Esophagus muscularis mucosa (tissue), 4 donors: ENCODE results near the gene MAGEA10. TPM values are rescaled to one million over a fixed set of nuclear protein-coding genes. Genes with fewer than 3 reads are reported as not detected.

ENCODE experiments used
- DNase-seq: peaks from one replicate; pipeline ENCODE4 v3.0.0-alpha.2; 2017; ENCODE audit errors: extremely low spot score
- H3K27ac ChIP-seq, 4 donors: fragments of 200-600 bp; sonication (generic); replicated peaks in 1 of 4; 1 replicate in 3 of 4; 2 replicates in 1 of 4; pipeline ENCODE4 v1.5.1; 2016 to 2019; ENCODE audit warnings: mild to moderate bottlenecking in 1 of 4
- H3K27me3 ChIP-seq, 4 donors: fragments of 200-600 bp; sonication (generic); one replicate each; pipeline versions ENCODE4 v1.5.1 to v1.6.0; 2016 to 2019
- H3K36me3 ChIP-seq, 4 donors: fragments of 200-600 bp; sonication (generic); one replicate each; pipeline ENCODE4 v1.5.1; 2016 to 2019
- H3K4me1 ChIP-seq, 4 donors: fragments of 200-600 bp; sonication (generic); one replicate each; pipeline ENCODE4 v1.5.1; 2016 to 2019
- H3K4me3 ChIP-seq, 4 donors: fragments of 200-600 bp; sonication (generic); 1 replicate in 2 of 4; 2 replicates in 2 of 4; pipeline ENCODE4 v1.5.1; 2016 to 2019; ENCODE audit warnings: mild to moderate bottlenecking in 4 of 4, moderate library complexity in 1 of 4
- H3K9me3 ChIP-seq, 4 donors: fragments of 200-600 bp; sonication (generic); 1 replicate in 3 of 4; 2 replicates in 1 of 4; pipeline ENCODE4 v1.5.1; 2016 to 2019
- CTCF ChIP-seq, 3 experiments: fragments of 200-600 bp in 2 of 3; fragments of 450-650 bp in 1 of 3; sonication (generic) in 2 of 3; IDR thresholded peaks; one replicate each; pipeline ENCODE4 v1.5.1; 2017 to 2019; ENCODE audit warnings: antibody characterized with exemption in 3 of 3, mild to moderate bottlenecking in 2 of 3, moderate library complexity in 1 of 3
- EP300 ChIP-seq: sonication (generic); formaldehyde crosslinking; IDR thresholded peaks from one replicate; pipeline ENCODE4 v1.6.1; 2017; ENCODE audit warnings: antibody characterized with exemption
- POLR2A ChIP-seq: fragments of 450-650 bp; IDR thresholded peaks from one replicate; pipeline ENCODE4 v1.6.1; 2017; ENCODE audit warnings: antibody characterized with exemption, moderate library complexity, mild to moderate bottlenecking, low read depth
- POLR2AphosphoS5 ChIP-seq, 2 donors: sonication (generic); formaldehyde crosslinking; IDR thresholded peaks; one replicate each; pipeline ENCODE4 v1.6.1; 2017; ENCODE audit warnings: antibody characterized with exemption in 2 of 2
- WGBS: methylation state at CpG from one replicate; pipeline ENCODE4 v1.1.5; 2018; 5-methylcytosine and 5-hydroxymethylcytosine counted together
- intact Hi-C: fragments of 100-400 bp; cut with DNase I; formaldehyde crosslinking; loops from one replicate; pipeline ENCODE4 v1.15.1; 2023
- total RNA-seq, 4 donors: library from RNA; depleted of rRNA; stranded (reverse); fragments of >200 nt; gene quantifications; one replicate each; pipeline versions ENCODE4 v1.1.0 to v1.2.1, GENCODE V29; 2016

The MAGEA10 gene
- total RNA-seq, 4 donors from 2014 or later, result not detected

GRCh38 chrX:152117305-152117704 lies 21.1 kb downstream of the MAGEA10 start:
- H3K4me3 ChIP-seq, result no peak overlapping the region
- intact Hi-C loops, result no loop called here
- H3K36me3 ChIP-seq, result no peaks in the 10 kb centered on the region
- no peak for DNase-seq
- no peak overlapping the region for H3K27ac ChIP-seq
- no peaks in the 10 kb centered on the region for H3K27me3 ChIP-seq
- H3K9me3 ChIP-seq, result no peaks in the 10 kb centered on the region
- H3K4me1 ChIP-seq, result no peaks in the 10 kb centered on the region
- WGBS, result 70% methylated on average over 3 of the region's 3 CpGs
- TF ChIP-seq POLR2AphosphoS5 (IDR thresholded peaks at IDR 0.05) (no peak), EP300 (no peak), POLR2A (no peak), CTCF (IDR thresholded peaks at IDR 0.05) (no peak)

GRCh38 chrX:152108527-152108926 lies 29.9 kb downstream of the MAGEA10 start:
- DNase-seq, result no peak
- Histone ChIP-seq H3K4me3 (no peak overlapping the region), H3K4me1 (no peaks in the 10 kb centered on the region), H3K27me3 (no peaks in the 10 kb centered on the region), H3K9me3 (no peaks in the 10 kb centered on the region), H3K27ac (no peak overlapping the region), H3K36me3 (no peaks in the 10 kb centered on the region)
- 88% methylated on average over 5 of the region's 5 CpGs for WGBS
- intact Hi-C loops, result no loop called here
- TF ChIP-seq EP300, result no peak
- TF ChIP-seq CTCF (IDR thresholded peaks at IDR 0.05), result no peak
- no peak for TF ChIP-seq POLR2AphosphoS5 (IDR thresholded peaks at IDR 0.05)
- no peak for TF ChIP-seq POLR2A

- 74% methylated on average over 6 of the region's 6 CpGs for WGBS
- Histone ChIP-seq H3K4me1 (no peaks in the 10 kb centered on the region), H3K4me3 (no peak overlapping the region), H3K27ac (no peak overlapping the region), H3K27me3 (no peaks in the 10 kb centered on the region), H3K9me3 (no peaks in the 10 kb centered on the region), H3K36me3 (no peaks in the 10 kb centered on the region)
- intact Hi-C loops, result no loop called here
- DNase-seq, result no peak
- TF ChIP-seq POLR2AphosphoS5 (IDR thresholded peaks at IDR 0.05) (no peak), POLR2A (no peak), CTCF (IDR thresholded peaks at IDR 0.05) (no peak), EP300 (no peak)
Measured at GRCh38 chrX:152103866-152104265, 34.5 kb downstream of the MAGEA10 start.

GRCh38 chrX:152086141-152086540 lies 52.2 kb downstream of the MAGEA10 start:
- H3K27me3 ChIP-seq, result no peaks in the 10 kb centered on the region
- H3K9me3 ChIP-seq, result no peaks in the 10 kb centered on the region
- H3K4me3 ChIP-seq, result no peak overlapping the region
- WGBS, result 75% methylated on average over 6 of the region's 6 CpGs
- no peaks in the 10 kb centered on the region for H3K36me3 ChIP-seq
- DNase-seq, result no peak
- intact Hi-C loops, result no loop called here
- no peak for TF ChIP-seq POLR2AphosphoS5 (IDR thresholded peaks at IDR 0.05)
- TF ChIP-seq CTCF (IDR thresholded peaks at IDR 0.05), result no peak
- TF ChIP-seq EP300, result no peak
- H3K27ac ChIP-seq, result no peak overlapping the region
- no peaks in the 10 kb centered on the region for H3K4me1 ChIP-seq

Other genes with a start within 250 kb of the MAGEA10 start
- not detected for gene MAGEA4, start 225.7 kb downstream of the MAGEA10 start, total RNA-seq
- 1 to 10 TPM; 3.3 to 8.3 (median 4.4) TPM for gene GABRE, start 163.9 kb downstream of the MAGEA10 start, total RNA-seq